Activated T-cell treated with anti-CD3 and anti-CD28 coated beads, Interleukin-2, amount 50 U/mL, for 72 hours (primary cell): ENCODE measurements around the gene SLC30A7. TPM values are rescaled to one million over a fixed set of nuclear protein-coding genes. Genes with fewer than 3 reads are reported as not detected.

Experiments used
- ATAC-seq, 2 donors: fragments of 150-1000 bp; cut with Tn5 transposase; replicated peaks in 1 of 2; 2 replicates each; pipeline ENCODE4 v1.10.0; 2021; ENCODE audit warnings: moderate library complexity in 2 of 2, mild to moderate bottlenecking in 1 of 2
- DNase-seq, 2 donors: peaks; one replicate each; pipeline ENCODE4 v3.0.0; 2021 to 2022; ENCODE audit warnings: mixed read lengths in 1 of 2
- H3K27ac Mint-ChIP-seq: one replicate; pipeline ENCODE4 v1.8.0; 2022; ENCODE audit warnings: mild to moderate bottlenecking, moderate library complexity, mixed read lengths
- H3K27me3 Mint-ChIP-seq: one replicate; pipeline ENCODE4 v1.8.0; 2022; ENCODE audit warnings: low read depth, mixed read lengths
- H3K36me3 Mint-ChIP-seq, 2 donors: one replicate each; pipeline ENCODE4 v1.8.0; 2022; ENCODE audit warnings: mixed read lengths in 2 of 2, mild to moderate bottlenecking in 1 of 2; ENCODE audit not compliant: insufficient read depth in 2 of 2
- H3K4me1 Mint-ChIP-seq: one replicate; pipeline ENCODE4 v1.8.0; 2022; ENCODE audit warnings: low read depth, mixed read lengths
- H3K4me3 Mint-ChIP-seq, 2 donors: one replicate each; pipeline ENCODE4 v1.8.0; 2022; ENCODE audit warnings: mild to moderate bottlenecking in 2 of 2, mixed read lengths in 2 of 2, moderate library complexity in 2 of 2
- H3K9me3 Mint-ChIP-seq, 2 donors: one replicate each; pipeline ENCODE4 v1.8.0; 2022; ENCODE audit warnings: mixed read lengths in 2 of 2
- total RNA-seq, 2 donors: library from RNA; stranded (reverse); gene quantifications; one replicate each; pipeline ENCODE4 v1.2.3, GENCODE V29; 2022

SLC30A7 gene
- total RNA-seq, 2 donors from 2014 or later = 39.3 to 48.7 TPM

DNA sequence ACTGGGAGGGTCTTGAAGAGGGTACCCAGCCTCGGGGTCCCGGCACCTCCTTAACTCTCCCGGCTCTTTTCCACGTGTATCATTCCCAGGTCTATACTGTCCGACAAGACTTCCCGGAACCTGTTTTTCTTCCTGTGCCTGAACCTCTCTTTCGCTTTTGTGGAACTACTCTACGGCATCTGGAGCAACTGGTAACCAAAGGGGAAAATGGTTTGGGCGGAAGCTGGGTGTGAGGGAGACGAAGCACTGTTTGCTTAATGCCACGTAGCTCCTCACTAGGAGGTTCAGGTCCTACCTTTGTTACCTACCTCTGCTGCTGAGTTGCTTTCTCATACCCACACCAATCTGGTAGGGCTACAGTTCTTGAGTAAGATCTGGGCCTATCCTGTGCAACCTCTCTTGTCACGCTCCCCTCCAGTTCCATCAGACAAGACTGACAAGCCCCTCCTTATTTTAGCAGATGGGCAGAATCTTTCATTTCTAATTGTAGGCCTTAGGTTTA lies 642 bp downstream of the SLC30A7 start:
- Mint-ChIP-seq H3K27ac (peak overlapping the region; percentile 94), H3K9me3 (no peaks in the 10 kb centered on the region), H3K4me3 (peak overlapping the region; percentile 95 to 99), H3K27me3 (no peaks in the 10 kb centered on the region), H3K4me1 (peaks cover 68% of the 10 kb centered on the region), H3K36me3 (peaks cover 12 to 31% of the 10 kb centered on the region in 2 donors)
- ATAC-seq (peak; percentile 80 to 81), DNase-seq (peak; percentile 65)

DNA sequence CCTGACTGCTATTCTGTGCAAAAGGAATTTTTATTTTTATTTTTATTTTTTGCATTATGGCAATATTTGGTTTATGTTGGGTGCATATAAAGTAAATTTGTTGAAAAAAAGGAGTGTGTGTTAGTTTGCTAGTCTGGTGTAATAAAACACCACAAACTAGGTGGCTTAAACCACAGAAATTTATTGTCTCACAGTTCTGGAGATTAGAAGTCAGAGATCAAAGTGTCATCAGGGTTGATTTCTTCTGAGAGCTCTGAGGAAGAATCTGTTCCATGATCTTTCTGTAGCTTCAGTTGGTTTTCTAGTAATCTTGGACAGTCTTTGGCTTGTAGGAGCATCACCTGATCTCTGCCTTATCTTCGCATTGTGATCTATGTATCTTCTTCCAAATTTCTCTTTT lies 6.5 kb downstream of the SLC30A7 start:
- Mint-ChIP-seq H3K9me3 (no peaks in the 10 kb centered on the region), H3K36me3 (peaks cover 14 to 40% of the 10 kb centered on the region in 2 donors), H3K27me3 (no peaks in the 10 kb centered on the region), H3K27ac (no peak overlapping the region), H3K4me1 (peaks cover 66% of the 10 kb centered on the region), H3K4me3 (no peak overlapping the region)
- ATAC-seq (no peak), DNase-seq (no peak)

DNA sequence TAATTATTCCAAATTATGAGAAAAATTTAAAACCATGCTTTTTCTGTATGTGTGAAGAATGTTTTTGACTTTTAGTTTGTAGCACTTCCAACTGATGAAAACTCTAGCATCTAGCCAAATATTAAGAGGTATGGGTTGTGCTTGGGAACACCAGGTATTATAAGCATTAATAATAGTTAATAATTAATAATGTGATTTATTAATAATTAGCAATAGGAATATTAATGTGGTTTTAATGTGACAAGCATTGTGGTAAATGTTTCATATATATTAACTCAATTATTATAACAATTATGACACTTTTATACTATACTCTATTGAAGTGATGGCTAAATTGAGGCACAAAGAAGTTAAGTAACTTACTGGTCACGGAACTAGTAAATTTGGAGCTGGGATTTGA lies 7.9 kb downstream of the SLC30A7 start:
- H3K9me3 Mint-ChIP-seq = no peaks in the 10 kb centered on the region
- ATAC-seq (no peak), DNase-seq (no peak)
- H3K36me3 Mint-ChIP-seq = peaks cover 21 to 48% of the 10 kb centered on the region in 2 donors
- H3K27me3 Mint-ChIP-seq = no peaks in the 10 kb centered on the region
- peaks cover 63% of the 10 kb centered on the region for H3K4me1 Mint-ChIP-seq
- no peak overlapping the region for H3K4me3 Mint-ChIP-seq
- H3K27ac Mint-ChIP-seq = no peak overlapping the region

DNA sequence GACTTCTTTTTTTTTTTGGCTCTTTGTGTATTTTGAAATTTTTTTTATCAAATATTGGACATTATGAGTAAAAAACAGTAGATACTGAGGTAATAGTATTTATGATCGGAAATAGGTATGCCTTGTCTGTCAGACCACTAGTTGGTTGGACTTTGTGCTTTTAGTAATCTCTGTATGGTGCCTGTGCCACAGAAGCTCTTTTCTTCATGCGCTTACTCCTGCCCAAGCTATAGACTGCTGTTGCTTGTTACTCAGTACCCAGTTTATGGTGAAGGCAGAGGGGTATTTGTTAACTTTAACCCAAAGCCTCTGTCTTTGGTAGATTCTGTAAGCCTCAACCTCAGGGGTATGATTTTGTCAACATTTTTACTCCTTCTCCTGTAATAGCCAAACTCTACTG lies 8.6 kb downstream of the SLC30A7 start:
- ATAC-seq = no peak
- H3K4me3 Mint-ChIP-seq = peak overlapping the region in 1 of 2 donors; percentile 9

DNA sequence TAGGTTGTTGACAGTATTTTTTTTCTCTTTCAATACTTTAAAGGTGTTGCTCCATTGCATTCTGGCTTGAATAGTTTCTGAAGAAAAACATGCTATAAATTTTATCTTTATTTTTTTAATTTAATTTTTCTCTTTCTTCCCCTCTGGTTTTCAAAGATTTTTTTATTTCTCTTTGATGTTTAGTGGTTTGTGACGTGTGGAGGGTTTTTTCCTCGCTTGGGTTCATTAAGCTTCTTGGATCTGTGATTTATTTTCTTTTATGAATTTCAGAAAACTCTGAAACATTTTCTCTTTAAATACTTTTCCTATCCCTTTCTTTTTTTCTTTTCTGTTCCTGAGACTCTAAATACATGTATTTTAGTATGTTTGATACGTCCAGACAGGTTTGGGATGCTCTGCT lies 9.3 kb downstream of the SLC30A7 start:
- DNase-seq (no peak), ATAC-seq (no peak)
- H3K27ac Mint-ChIP-seq = no peak overlapping the region
- H3K36me3 Mint-ChIP-seq = peaks cover 18 to 42% of the 10 kb centered on the region in 2 donors
- no peaks in the 10 kb centered on the region for H3K9me3 Mint-ChIP-seq
- no peak overlapping the region for H3K4me3 Mint-ChIP-seq
- no peaks in the 10 kb centered on the region for H3K27me3 Mint-ChIP-seq
- H3K4me1 Mint-ChIP-seq = peaks cover 54% of the 10 kb centered on the region

More for the DNA sequence above, 8.6 kb downstream of the SLC30A7 start:
- Mint-ChIP-seq H3K36me3 (peaks cover 19 to 45% of the 10 kb centered on the region in 2 donors), H3K9me3 (no peaks in the 10 kb centered on the region), H3K27ac (no peak overlapping the region), H3K27me3 (no peaks in the 10 kb centered on the region), H3K4me1 (peaks cover 59% of the 10 kb centered on the region)
- no peak for DNase-seq

DNA sequence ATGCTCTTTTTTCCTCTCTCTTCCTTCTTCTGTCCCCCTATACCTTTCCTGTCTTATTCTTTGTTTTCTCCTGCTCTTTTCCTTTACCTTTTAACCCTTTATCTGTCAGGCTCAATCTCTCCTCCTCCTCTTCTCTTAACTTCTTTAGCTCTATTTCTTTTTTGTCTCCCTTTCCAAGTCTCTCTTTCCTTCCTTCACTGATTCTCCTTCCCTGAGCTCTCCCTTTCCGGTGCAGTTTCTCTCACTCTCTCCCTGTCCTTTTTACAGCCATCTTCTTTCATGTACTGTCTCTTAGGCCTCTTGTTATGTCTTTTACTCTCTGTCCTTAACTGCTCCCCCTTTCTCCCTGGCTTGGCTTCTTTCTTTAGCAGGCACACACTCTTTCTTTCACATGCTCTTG lies 12.0 kb downstream of the SLC30A7 start:
- peaks cover 37% of the 10 kb centered on the region for H3K4me1 Mint-ChIP-seq
- no peak overlapping the region for H3K4me3 Mint-ChIP-seq
- H3K36me3 Mint-ChIP-seq = peaks cover 21 to 41% of the 10 kb centered on the region in 2 donors
- DNase-seq (no peak), ATAC-seq (no peak)
- no peaks in the 10 kb centered on the region for H3K9me3 Mint-ChIP-seq
- no peaks in the 10 kb centered on the region for H3K27me3 Mint-ChIP-seq
- no peak overlapping the region for H3K27ac Mint-ChIP-seq

DNA sequence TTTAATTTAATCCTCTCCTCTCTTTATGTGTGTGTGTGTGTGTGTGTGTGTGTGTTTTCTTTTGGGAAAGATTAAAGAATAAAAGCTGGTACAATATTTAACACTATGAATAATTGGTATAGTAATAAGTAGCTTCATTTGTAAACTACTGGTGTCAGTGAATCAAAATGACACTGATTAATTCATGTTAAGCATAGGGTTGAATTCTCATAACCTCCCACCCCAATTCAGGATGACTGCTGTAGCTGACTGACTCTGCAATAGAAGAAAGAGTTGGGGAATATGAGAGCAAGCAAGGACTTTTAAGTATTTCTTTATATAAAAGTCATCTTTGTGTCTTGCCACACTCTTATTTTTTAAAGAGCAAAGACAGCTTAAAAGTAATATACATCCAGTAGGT lies 13.1 kb downstream of the SLC30A7 start:
- DNase-seq (no peak), ATAC-seq (peak; percentile 34 to 71)
- H3K27ac Mint-ChIP-seq = peak overlapping the region; percentile 85
- H3K27me3 Mint-ChIP-seq = no peaks in the 10 kb centered on the region
- H3K4me1 Mint-ChIP-seq = peaks cover 41% of the 10 kb centered on the region
- no peaks in the 10 kb centered on the region for H3K9me3 Mint-ChIP-seq
- peaks cover 21 to 46% of the 10 kb centered on the region in 2 donors for H3K36me3 Mint-ChIP-seq
- peak overlapping the region in 1 of 2 donors; percentile 35 for H3K4me3 Mint-ChIP-seq

DNA sequence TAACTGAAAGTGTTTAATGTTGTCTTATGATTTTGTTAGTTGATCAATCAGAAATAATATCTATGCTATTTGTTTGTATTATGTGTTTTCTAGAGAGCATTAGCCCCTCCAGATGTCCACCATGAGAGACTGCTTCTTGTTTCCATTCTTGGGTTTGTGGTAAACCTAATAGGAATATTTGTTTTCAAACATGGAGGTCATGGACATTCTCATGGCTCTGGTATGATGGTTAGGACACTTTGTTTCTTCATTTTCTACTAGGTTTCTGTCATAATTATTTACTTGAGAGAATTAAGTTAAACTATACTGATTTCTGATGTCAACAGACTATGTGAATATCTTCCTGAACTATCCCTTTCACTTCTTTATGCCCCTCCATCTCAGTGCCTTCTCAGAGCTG lies 16.1 kb downstream of the SLC30A7 start:
- peaks cover 18 to 42% of the 10 kb centered on the region in 2 donors for H3K36me3 Mint-ChIP-seq

DNA sequence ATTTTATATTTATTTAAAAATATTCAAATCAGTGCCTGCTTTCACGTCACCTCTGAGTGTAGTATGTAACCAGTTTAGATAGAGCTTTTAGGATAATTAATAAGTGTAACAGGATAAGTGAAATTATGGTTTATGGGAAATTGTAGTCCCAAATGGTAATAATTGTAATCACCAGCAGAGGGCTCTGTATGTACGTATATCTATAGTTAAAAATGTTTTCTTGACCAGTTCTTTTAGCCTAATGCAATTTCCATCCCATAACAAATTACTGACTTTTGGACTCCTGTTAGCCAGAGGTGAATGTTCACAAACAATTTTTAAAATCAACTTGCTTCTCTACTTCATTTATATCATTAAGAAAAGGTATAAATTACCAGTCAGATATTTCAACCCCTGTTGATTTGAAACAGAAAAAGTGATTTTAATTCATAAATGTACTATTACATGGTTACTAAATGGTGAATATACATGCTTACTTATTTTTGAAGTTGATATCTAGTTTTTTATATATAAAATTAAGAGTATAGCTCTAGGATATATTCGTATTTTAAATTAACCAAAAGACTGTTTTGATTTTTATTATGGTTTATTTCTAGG lies 25.3 kb downstream of the SLC30A7 start:
- no peak for ATAC-seq
- H3K27ac Mint-ChIP-seq = peak overlapping the region; percentile 33
- peak in 1 of 2 donors; percentile 22 for DNase-seq
- peaks cover 5 to 7% of the 10 kb centered on the region in 2 donors for H3K9me3 Mint-ChIP-seq
- no peaks in the 10 kb centered on the region for H3K27me3 Mint-ChIP-seq
- no peak overlapping the region for H3K4me3 Mint-ChIP-seq
- H3K4me1 Mint-ChIP-seq = peaks cover 40% of the 10 kb centered on the region
- peaks cover 10 to 16% of the 10 kb centered on the region in 2 donors for H3K36me3 Mint-ChIP-seq

More for the DNA sequence above, 16.1 kb downstream of the SLC30A7 start:
- Mint-ChIP-seq H3K27me3 (no peaks in the 10 kb centered on the region), H3K9me3 (no peaks in the 10 kb centered on the region), H3K4me3 (no peak overlapping the region), H3K4me1 (peaks cover 36% of the 10 kb centered on the region), H3K27ac (no peak overlapping the region)
- no peak for ATAC-seq
- DNase-seq = no peak

DNA sequence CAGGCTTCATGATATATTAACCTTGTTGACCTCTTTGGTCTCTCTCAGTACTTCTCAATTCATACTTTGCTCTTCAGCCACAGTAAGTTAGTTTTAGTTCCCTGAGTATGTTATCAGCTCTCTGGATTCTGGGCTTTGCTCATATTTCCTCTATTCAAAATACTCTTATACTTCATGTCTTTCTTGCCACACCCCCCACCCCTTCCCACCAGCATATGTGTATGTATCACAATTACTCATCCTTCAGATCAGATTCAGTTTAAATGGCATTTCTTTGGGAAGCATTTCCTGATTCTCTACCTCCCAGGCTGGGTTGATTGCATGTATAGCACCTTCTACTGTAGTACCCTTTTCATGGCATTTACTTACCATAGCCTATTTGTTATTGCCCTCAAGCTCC lies 28.3 kb downstream of the SLC30A7 start:
- DNase-seq = peak in 1 of 2 donors; percentile 16
- Mint-ChIP-seq H3K9me3 (peaks cover 6 to 8% of the 10 kb centered on the region in 2 donors), H3K4me3 (peak overlapping the region in 1 of 2 donors; percentile 16), H3K36me3 (peaks cover 9 to 12% of the 10 kb centered on the region in 2 donors), H3K27me3 (no peaks in the 10 kb centered on the region), H3K4me1 (peaks cover 42% of the 10 kb centered on the region), H3K27ac (no peak overlapping the region)
- peak; percentile 9 to 31 for ATAC-seq

DNA sequence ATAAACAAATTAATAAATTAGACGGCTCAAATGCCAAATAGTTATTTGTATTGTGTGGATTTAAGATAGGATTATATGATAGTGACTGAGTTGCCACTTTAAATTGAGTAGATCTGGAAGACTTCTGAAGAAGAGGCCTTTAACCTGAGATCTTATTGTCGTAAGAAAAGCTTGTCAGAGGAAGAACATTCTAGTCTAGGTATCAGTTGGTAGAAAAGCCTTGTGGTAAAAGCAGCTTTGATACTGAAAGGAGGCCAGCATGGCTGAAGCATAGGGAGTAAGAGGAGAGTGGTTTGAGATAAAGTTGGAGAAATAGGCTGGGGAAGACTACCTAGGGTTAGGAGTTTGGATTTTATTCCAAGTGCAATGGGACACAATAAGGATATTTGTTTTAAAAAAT lies 29.1 kb downstream of the SLC30A7 start:
- H3K27me3 Mint-ChIP-seq = no peaks in the 10 kb centered on the region
- H3K4me3 Mint-ChIP-seq = peak overlapping the region in 1 of 2 donors; percentile 11
- peaks cover 11 to 12% of the 10 kb centered on the region in 2 donors for H3K36me3 Mint-ChIP-seq
- DNase-seq (no peak), ATAC-seq (no peak)
- H3K27ac Mint-ChIP-seq = peak overlapping the region; percentile 79
- peaks cover 6 to 8% of the 10 kb centered on the region in 2 donors for H3K9me3 Mint-ChIP-seq
- peaks cover 49% of the 10 kb centered on the region for H3K4me1 Mint-ChIP-seq

DNA sequence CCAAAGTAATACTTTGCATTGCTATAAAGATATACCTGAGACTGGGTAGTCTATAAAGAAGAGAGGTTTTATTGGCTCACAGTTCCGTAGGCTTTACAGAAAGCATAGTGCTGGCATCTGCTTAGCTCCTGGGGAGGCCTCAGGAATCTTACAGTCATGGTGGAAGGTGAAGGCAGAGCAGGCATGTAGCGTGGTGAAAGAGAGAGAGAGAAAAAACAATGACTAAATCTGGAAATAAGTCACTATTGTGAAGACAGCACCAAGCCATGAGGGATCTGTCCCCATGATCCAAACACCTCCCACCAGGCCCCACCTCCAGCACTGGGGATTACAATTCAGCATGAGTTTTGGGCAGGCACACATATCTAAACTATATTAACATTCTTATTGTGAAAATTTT lies 30.4 kb downstream of the SLC30A7 start:
- no peak for ATAC-seq
- Mint-ChIP-seq H3K36me3 (peaks cover 11 to 13% of the 10 kb centered on the region in 2 donors), H3K4me3 (peak overlapping the region; percentile 18 to 38), H3K27me3 (no peaks in the 10 kb centered on the region), H3K27ac (peak overlapping the region; percentile 79), H3K4me1 (peaks cover 52% of the 10 kb centered on the region), H3K9me3 (peaks cover 6 to 8% of the 10 kb centered on the region in 2 donors)
- no peak for DNase-seq

DNA sequence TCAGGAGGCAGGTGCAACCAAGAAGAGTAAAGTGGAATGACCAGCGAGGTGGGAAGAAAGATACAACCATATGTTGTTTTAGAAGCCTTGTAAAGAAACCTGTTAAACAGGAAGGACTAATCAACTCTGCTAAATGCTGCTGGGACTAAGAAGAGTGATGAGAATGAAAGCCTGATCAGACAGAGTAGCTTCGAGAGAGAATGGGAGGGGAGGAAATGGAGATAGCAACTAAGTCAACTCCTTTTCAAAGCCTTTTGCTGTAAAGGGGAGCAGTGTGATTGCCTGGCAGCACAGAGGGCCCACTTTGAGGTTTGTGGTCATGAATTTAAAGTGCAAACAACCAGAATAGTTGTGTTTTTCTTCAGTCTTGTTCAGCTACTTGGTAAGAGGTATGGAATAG lies 31.4 kb downstream of the SLC30A7 start:
- peaks cover 6 to 8% of the 10 kb centered on the region in 2 donors for H3K9me3 Mint-ChIP-seq
- peaks cover 55% of the 10 kb centered on the region for H3K4me1 Mint-ChIP-seq
- DNase-seq (peak; percentile 32 to 36), ATAC-seq (peak; percentile 78 to 82)
- no peaks in the 10 kb centered on the region for H3K27me3 Mint-ChIP-seq
- no peak overlapping the region for H3K4me3 Mint-ChIP-seq
- no peak overlapping the region for H3K27ac Mint-ChIP-seq
- H3K36me3 Mint-ChIP-seq = peaks cover 13 to 17% of the 10 kb centered on the region in 2 donors
